ENCODE results near the gene HTR4. TPM values are rescaled to one million over a fixed set of nuclear protein-coding genes. Genes with fewer than 3 reads are reported as not detected.

The HTR4 gene
- total RNA-seq: not detected

- Histone ChIP-seq H3K4me1 (peaks cover 11% of the 10 kb centered on the region), H3K4me3 (no peak within 1 kb of the TSS), H3K9me3 (no peaks in the 10 kb centered on the region), H3K27ac (no peak within 1 kb of the TSS), H3K36me3 (replicated peaks in 1 of 2; ENCODE audit: insufficient read depth in 1 of 2, low read depth in 2 of 2) (no peaks in the 10 kb centered on the region), H3K27me3 (peaks cover 0 to 6% of the 10 kb centered on the region in 2 donors)
- DNase-seq: peak in 2 of 4 donors; percentile 10 to 17
- intact Hi-C loops (cut with DNase I): no loop called here
- WGBS, 2 donors: 7 to 14% methylated on average over 10 to 66 of the region's 72 CpGs
- peak; percentile 33 for ATAC-seq
- TF ChIP-seq POLR2A (IDR thresholded peaks at IDR 0.05): no peak
- TF ChIP-seq CTCF (IDR thresholded peaks at IDR 0.05): no peak
These were observed at the start of gene HTR4 for GRCh38 chr5:148653836-148654781. Gene HTR4, minus strand, starts transcription at chr5:148654527. Its CDS starts 17,513 bp downstream, at chr5:148637014.

- Histone ChIP-seq H3K4me1 (no peaks in the 10 kb centered on the region), H3K36me3 (replicated peaks in 1 of 2; ENCODE audit: insufficient read depth in 1 of 2, low read depth in 2 of 2) (no peaks in the 10 kb centered on the region), H3K27me3 (no peaks in the 10 kb centered on the region), H3K4me3 (no peak overlapping the region), H3K9me3 (no peaks in the 10 kb centered on the region), H3K27ac (no peak overlapping the region)
- DNase-seq (no peak), ATAC-seq (no peak)
- intact Hi-C loops (cut with DNase I): no loop called here
- TF ChIP-seq POLR2A (IDR thresholded peaks at IDR 0.05): no peak
These were observed 47.8 kb upstream of the HTR4 start for GRCh38 chr5:148702019-148702596.

GRCh38 chr5:148699028-148699427 is 44.7 kb upstream of the HTR4 start:
- H3K4me3 ChIP-seq: no peak overlapping the region
- TF ChIP-seq POLR2A (IDR thresholded peaks at IDR 0.05) (no peak), CTCF (IDR thresholded peaks at IDR 0.05) (no peak)

GRCh38 chr5:148697809-148698196 is 43.5 kb upstream of the HTR4 start:
- no peak for DNase-seq
- Histone ChIP-seq H3K9me3 (no peaks in the 10 kb centered on the region), H3K4me1 (no peaks in the 10 kb centered on the region), H3K36me3 (replicated peaks in 1 of 2; ENCODE audit: insufficient read depth in 1 of 2, low read depth in 2 of 2) (no peaks in the 10 kb centered on the region), H3K4me3 (no peak overlapping the region), H3K27ac (no peak overlapping the region), H3K27me3 (no peaks in the 10 kb centered on the region)
- 32 to 41% methylated on average over 2 of the region's 2 CpGs for WGBS, 2 donors
- no peak for ATAC-seq
- TF ChIP-seq CTCF (IDR thresholded peaks at IDR 0.05): no peak
- TF ChIP-seq POLR2A (IDR thresholded peaks at IDR 0.05): no peak
- intact Hi-C loops (cut with DNase I): no loop called here

More at GRCh38 chr5:148699028-148699427, 44.7 kb upstream of the HTR4 start:
- no peaks in the 10 kb centered on the region for H3K36me3 ChIP-seq (replicated peaks in 1 of 2; ENCODE audit: insufficient read depth in 1 of 2, low read depth in 2 of 2)
- H3K27ac ChIP-seq: no peak overlapping the region
- 51 to 55% methylated on average over 3 of the region's 3 CpGs for WGBS, 2 donors
- no peaks in the 10 kb centered on the region for H3K27me3 ChIP-seq
- DNase-seq: no peak
- intact Hi-C loops (cut with DNase I): no loop called here
- no peak for ATAC-seq
- H3K9me3 ChIP-seq: no peaks in the 10 kb centered on the region
- no peaks in the 10 kb centered on the region for H3K4me1 ChIP-seq

- H3K36me3 ChIP-seq (replicated peaks in 1 of 2; ENCODE audit: insufficient read depth in 1 of 2, low read depth in 2 of 2): no peaks in the 10 kb centered on the region
- TF ChIP-seq POLR2A (IDR thresholded peaks at IDR 0.05) (no peak), CTCF (IDR thresholded peaks at IDR 0.05) (no peak)
- intact Hi-C loops (cut with DNase I): no loop called here
- H3K27ac ChIP-seq: no peak overlapping the region
- no peak for ATAC-seq
- no peaks in the 10 kb centered on the region for H3K9me3 ChIP-seq
- H3K4me3 ChIP-seq: no peak overlapping the region
- no peak for DNase-seq
- WGBS, 2 donors: 61 to 68% methylated on average over 6 of the region's 6 CpGs
- H3K27me3 ChIP-seq: no peaks in the 10 kb centered on the region
- no peaks in the 10 kb centered on the region for H3K4me1 ChIP-seq
These were observed 43.0 kb upstream of the HTR4 start for GRCh38 chr5:148697180-148697808.

Measured in body of pancreas (tissue), 4 donors.